ENCODE measurements around the gene LMTK3. TPM values are rescaled to one million over a fixed set of nuclear protein-coding genes. Genes with fewer than 3 reads are reported as not detected.

The LMTK3 gene
- total and polyA plus RNA-seq, 9 of the 15 experiments (the other 6 are each of a cell fraction or from before 2014, with no cell fraction given), result 0.35 to 12.3 (median 2.0) TPM; not detected in 2

DNA sequence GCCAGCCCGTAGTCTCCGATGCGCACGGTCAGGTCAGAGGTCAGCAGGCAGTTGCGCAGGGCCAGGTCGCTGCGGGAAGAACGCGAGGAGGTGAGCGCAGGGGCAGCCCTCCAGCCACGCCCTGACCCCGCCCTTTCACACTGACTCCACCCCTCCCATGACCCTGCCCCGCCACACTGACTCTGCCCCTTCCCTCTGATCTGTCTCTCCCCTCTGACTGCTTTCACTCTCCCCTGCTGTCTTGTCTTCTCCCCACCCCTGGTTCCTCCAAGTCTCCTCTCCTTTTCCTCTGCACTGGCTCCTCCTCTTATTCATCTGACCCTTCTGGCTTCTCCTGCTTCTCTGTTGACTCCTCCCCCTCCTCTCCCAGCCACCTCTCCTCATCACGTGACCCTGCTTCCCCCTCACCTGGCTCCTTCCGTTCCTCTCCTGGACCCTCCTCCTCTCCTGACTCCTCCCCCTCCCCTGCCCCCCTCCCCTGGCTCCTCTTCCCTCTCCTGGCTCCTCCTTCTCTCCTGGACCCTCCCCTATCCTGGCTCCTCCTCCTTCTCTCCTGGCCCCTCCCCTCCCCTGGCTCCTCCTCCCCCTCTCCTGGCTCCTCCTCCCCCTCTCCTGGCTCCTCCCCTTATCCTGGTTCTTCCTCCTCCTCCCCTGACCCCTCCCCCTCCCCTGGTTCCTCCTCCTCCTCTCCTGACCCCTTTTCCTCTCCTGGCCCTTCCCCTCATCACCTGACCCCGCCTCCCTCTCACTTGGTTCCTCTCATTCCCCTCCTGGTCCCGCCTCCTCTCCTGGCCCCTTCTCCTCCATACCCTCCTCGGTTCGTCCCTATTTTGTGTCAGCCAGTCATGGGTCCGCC lies 9.9 kb downstream of the LMTK3 start (continued):
- TF ChIP-seq, protein P1, sequence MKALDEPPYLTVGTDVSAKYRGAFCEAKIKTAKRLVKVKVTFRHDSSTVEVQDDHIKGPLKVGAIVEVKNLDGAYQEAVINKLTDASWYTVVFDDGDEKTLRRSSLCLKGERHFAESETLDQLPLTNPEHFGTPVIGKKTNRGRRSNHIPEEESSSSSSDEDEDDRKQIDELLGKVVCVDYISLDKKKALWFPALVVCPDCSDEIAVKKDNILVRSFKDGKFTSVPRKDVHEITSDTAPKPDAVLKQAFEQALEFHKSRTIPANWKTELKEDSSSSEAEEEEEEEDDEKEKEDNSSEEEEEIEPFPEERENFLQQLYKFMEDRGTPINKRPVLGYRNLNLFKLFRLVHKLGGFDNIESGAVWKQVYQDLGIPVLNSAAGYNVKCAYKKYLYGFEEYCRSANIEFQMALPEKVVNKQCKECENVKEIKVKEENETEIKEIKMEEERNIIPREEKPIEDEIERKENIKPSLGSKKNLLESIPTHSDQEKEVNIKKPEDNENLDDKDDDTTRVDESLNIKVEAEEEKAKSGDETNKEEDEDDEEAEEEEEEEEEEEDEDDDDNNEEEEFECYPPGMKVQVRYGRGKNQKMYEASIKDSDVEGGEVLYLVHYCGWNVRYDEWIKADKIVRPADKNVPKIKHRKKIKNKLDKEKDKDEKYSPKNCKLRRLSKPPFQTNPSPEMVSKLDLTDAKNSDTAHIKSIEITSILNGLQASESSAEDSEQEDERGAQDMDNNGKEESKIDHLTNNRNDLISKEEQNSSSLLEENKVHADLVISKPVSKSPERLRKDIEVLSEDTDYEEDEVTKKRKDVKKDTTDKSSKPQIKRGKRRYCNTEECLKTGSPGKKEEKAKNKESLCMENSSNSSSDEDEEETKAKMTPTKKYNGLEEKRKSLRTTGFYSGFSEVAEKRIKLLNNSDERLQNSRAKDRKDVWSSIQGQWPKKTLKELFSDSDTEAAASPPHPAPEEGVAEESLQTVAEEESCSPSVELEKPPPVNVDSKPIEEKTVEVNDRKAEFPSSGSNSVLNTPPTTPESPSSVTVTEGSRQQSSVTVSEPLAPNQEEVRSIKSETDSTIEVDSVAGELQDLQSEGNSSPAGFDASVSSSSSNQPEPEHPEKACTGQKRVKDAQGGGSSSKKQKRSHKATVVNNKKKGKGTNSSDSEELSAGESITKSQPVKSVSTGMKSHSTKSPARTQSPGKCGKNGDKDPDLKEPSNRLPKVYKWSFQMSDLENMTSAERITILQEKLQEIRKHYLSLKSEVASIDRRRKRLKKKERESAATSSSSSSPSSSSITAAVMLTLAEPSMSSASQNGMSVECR (CRISPR knock-in tag; IDR thresholded peaks at IDR 0.05), result no peak
- TF ChIP-seq KLF13 (tag; IDR thresholded peaks at IDR 0.05; ENCODE audit: borderline replicate concordance, low read depth) (no peak), ZNF316 (IDR thresholded peaks at IDR 0.05) (peak; percentile 96), CEBPG (CRISPR knock-in tag; IDR thresholded peaks at IDR 0.05) (no peak), CEBPG (tag; conservative IDR thresholded peaks at IDR 0.05 in 1 of 2, IDR thresholded peaks at IDR 0.05 in 1 of 2) (no peak), CREB1 (IDR thresholded peaks at IDR 0.05) (no peak), CREB1 (CRISPR knock-in tag; IDR thresholded peaks at IDR 0.05) (no peak; the same call in 1 of the 2 replicates), TAF1 (IDR thresholded peaks at IDR 0.05; ENCODE audit: control insufficient read depth, extremely low read depth, insufficient read depth, low read length, severe bottlenecking) (peak; percentile 57), ZFPM2 (CRISPR knock-in tag; IDR thresholded peaks at IDR 0.05) (no peak), RBFOX2 (IDR thresholded peaks at IDR 0.05; ENCODE audit: low read depth, low read length) (no peak; the same call in none of the 2 replicates), NFXL1 (CRISPR knock-in tag; IDR thresholded peaks at IDR 0.05) (no peak), SREBF1 (IDR thresholded peaks at IDR 0.05; ENCODE audit: borderline replicate concordance, low read depth, low read length) (peak; percentile 61; the same call in 1 of the 2 replicates), ASH1L (IDR thresholded peaks at IDR 0.05; ENCODE audit: borderline replicate concordance, low read depth, partially characterized antibody) (peak; percentile 40), ZC3H8 (IDR thresholded peaks at IDR 0.05) (0 out of 2 replicates have a peak, but pooled peaks have one; percentile 66), EHMT2 (IDR thresholded peaks at IDR 0.05) (peak; percentile 67), KLF10 (CRISPR knock-in tag; IDR thresholded peaks at IDR 0.05) (no peak)
- TF ChIP-seq, protein P2, sequence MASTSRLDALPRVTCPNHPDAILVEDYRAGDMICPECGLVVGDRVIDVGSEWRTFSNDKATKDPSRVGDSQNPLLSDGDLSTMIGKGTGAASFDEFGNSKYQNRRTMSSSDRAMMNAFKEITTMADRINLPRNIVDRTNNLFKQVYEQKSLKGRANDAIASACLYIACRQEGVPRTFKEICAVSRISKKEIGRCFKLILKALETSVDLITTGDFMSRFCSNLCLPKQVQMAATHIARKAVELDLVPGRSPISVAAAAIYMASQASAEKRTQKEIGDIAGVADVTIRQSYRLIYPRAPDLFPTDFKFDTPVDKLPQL (IDR thresholded peaks at IDR 0.05; ENCODE audit: extremely low read depth, insufficient read length), result no peak
- TF ChIP-seq, protein P3, sequence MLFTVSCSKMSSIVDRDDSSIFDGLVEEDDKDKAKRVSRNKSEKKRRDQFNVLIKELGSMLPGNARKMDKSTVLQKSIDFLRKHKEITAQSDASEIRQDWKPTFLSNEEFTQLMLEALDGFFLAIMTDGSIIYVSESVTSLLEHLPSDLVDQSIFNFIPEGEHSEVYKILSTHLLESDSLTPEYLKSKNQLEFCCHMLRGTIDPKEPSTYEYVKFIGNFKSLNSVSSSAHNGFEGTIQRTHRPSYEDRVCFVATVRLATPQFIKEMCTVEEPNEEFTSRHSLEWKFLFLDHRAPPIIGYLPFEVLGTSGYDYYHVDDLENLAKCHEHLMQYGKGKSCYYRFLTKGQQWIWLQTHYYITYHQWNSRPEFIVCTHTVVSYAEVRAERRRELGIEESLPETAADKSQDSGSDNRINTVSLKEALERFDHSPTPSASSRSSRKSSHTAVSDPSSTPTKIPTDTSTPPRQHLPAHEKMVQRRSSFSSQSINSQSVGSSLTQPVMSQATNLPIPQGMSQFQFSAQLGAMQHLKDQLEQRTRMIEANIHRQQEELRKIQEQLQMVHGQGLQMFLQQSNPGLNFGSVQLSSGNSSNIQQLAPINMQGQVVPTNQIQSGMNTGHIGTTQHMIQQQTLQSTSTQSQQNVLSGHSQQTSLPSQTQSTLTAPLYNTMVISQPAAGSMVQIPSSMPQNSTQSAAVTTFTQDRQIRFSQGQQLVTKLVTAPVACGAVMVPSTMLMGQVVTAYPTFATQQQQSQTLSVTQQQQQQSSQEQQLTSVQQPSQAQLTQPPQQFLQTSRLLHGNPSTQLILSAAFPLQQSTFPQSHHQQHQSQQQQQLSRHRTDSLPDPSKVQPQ (CRISPR knock-in tag; IDR thresholded peaks at IDR 0.05; ENCODE audit: borderline replicate concordance), result no peak
- TF ChIP-seq, protein P4, sequence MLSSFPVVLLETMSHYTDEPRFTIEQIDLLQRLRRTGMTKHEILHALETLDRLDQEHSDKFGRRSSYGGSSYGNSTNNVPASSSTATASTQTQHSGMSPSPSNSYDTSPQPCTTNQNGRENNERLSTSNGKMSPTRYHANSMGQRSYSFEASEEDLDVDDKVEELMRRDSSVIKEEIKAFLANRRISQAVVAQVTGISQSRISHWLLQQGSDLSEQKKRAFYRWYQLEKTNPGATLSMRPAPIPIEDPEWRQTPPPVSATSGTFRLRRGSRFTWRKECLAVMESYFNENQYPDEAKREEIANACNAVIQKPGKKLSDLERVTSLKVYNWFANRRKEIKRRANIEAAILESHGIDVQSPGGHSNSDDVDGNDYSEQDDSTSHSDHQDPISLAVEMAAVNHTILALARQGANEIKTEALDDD (IDR thresholded peaks at IDR 0.05), result no peak
